Esophagus squamous epithelium (tissue), 5 donors: ENCODE measurements around the gene CD48. TPM values are rescaled to one million over a fixed set of nuclear protein-coding genes. Genes with fewer than 3 reads are reported as not detected.

Experiments used
- DNase-seq: peaks from one replicate; lab custom pipeline; 2025; lab: John Stamatoyannopoulos, UW
- H3K27ac ChIP-seq, 4 donors: fragments of 200-600 bp; sonication (generic); one replicate each; pipeline ENCODE4 v1.5.1; 2016 to 2019; ENCODE audit warnings: mild to moderate bottlenecking in 1 of 4
- H3K27me3 ChIP-seq, 4 donors: fragments of 200-600 bp; sonication (generic); 1 replicate in 3 of 4; 2 replicates in 1 of 4; pipeline versions ENCODE4 v1.5.1 to v1.6.0; 2017 to 2021; ENCODE audit warnings: antibody characterized with exemption in 1 of 4
- H3K36me3 ChIP-seq, 3 donors: fragments of 200-600 bp; sonication (generic); one replicate each; pipeline ENCODE4 v1.5.1; 2016 to 2019
- H3K4me1 ChIP-seq, 3 donors: fragments of 200-600 bp; sonication (generic); one replicate each; pipeline ENCODE4 v1.5.1; 2017 to 2019
- H3K4me3 ChIP-seq, 4 donors: fragments of 200-600 bp; sonication (generic); 1 replicate in 3 of 4; 2 replicates in 1 of 4; pipeline ENCODE4 v1.5.1; 2016 to 2019; ENCODE audit warnings: mild to moderate bottlenecking in 2 of 4, moderate library complexity in 1 of 4
- H3K9me3 ChIP-seq, 3 donors: fragments of 200-600 bp; sonication (generic); one replicate each; pipeline ENCODE4 v1.5.1; 2016 to 2019
- CTCF ChIP-seq, 6 experiments: fragments of 450-650 bp in 4 of 6; fragments of 200-600 bp in 2 of 6; sonication (generic) in 2 of 6; IDR thresholded peaks; one replicate each; pipeline ENCODE4 v1.5.1; 2016 to 2019; ENCODE audit warnings: antibody characterized with exemption in 6 of 6, mild to moderate bottlenecking in 4 of 6, moderate library complexity in 4 of 6
- POLR2A ChIP-seq, 4 donors: fragments of 450-650 bp; IDR thresholded peaks; one replicate each; pipeline ENCODE4 v1.6.1; 2017; ENCODE audit warnings: antibody characterized with exemption in 4 of 4, mild to moderate bottlenecking in 4 of 4, moderate library complexity in 3 of 4
- WGBS, 2 donors: methylation state at CpG; one replicate each; pipeline ENCODE4 v1.1.5; 2018; 5-methylcytosine and 5-hydroxymethylcytosine counted together
- intact Hi-C: fragments of 100-400 bp; cut with DNase I; formaldehyde crosslinking; loops from one replicate; pipeline ENCODE4 v1.15.0; 2022
- total RNA-seq, 4 donors: library from RNA; depleted of rRNA; stranded (reverse); fragments of >200 nt; gene quantifications; one replicate each; pipeline ENCODE4 v1.1.0, GENCODE V29; 2016
- donor health status: DM: yes; HTN: yes; CAD: no.

CD48 gene
- total RNA-seq, 4 donors from 2014 or later, result 1.1 to 13.7 (median 5.3) TPM

- 57 to 63% methylated on average over 15 to 17 of the region's 19 CpGs for WGBS, 2 donors
- intact Hi-C loops, result no loop called here
- peaks cover 0 to 23% (median 7%) of the 10 kb centered on the region in 3 donors for H3K4me1 ChIP-seq
- TF ChIP-seq POLR2A (IDR thresholded peaks at IDR 0.05), result no peak
- TF ChIP-seq CTCF (IDR thresholded peaks at IDR 0.05), result no peak
- H3K27me3 ChIP-seq, result no peaks in the 10 kb centered on the region
- H3K36me3 ChIP-seq, result no peaks in the 10 kb centered on the region
- no peak overlapping the region for H3K4me3 ChIP-seq
- DNase-seq, result no peak
- no peaks in the 10 kb centered on the region for H3K9me3 ChIP-seq
- peak overlapping the region in 2 of 4 donors; percentile 27 to 37 for H3K27ac ChIP-seq
Observed at GRCh38 chr1:160629286-160630210, 82.1 kb downstream of the CD48 start.

GRCh38 chr1:160628799-160629263, 82.8 kb downstream of the CD48 start:
- TF ChIP-seq POLR2A (IDR thresholded peaks at IDR 0.05), result no peak
- no peak for TF ChIP-seq CTCF (IDR thresholded peaks at IDR 0.05)
- Histone ChIP-seq H3K4me1 (peaks cover 0 to 23% (median 7%) of the 10 kb centered on the region in 3 donors), H3K27ac (peak overlapping the region in 1 of 4 donors; percentile 25), H3K27me3 (no peaks in the 10 kb centered on the region), H3K4me3 (no peak overlapping the region), H3K36me3 (no peaks in the 10 kb centered on the region), H3K9me3 (no peaks in the 10 kb centered on the region)
- intact Hi-C loops, result no loop called here
- WGBS, 2 donors, result 54 to 57% methylated on average over 8 of the region's 8 CpGs
- no peak for DNase-seq

Other genes starting within 250 kb of the CD48 start
- gene SLAMF6, start 188.6 kb downstream of the CD48 start, total RNA-seq, result 1 to 10 TPM; 1.2 to 5.0 (median 1.5) TPM
- 1 to 10 TPM in 3 of 4 donors, under 1 TPM in 1; 0.61 to 9.0 (median 2.4) TPM for gene CD84, start 132.3 kb downstream of the CD48 start, total RNA-seq
- gene SLAMF1, start 64.8 kb downstream of the CD48 start, total RNA-seq, result 1 to 10 TPM in 3 of 4 donors, not detected in 1; 1.1 to 2.2 (median 1.7) TPM
- gene SLAMF7, start 27.4 kb upstream of the CD48 start, total RNA-seq, result 1 to 10 TPM; 1.8 to 3.2 (median 2.3) TPM
- gene LY9, start 84.4 kb upstream of the CD48 start, total RNA-seq, result 1 to 10 TPM in 1 of 4 donors, under 1 TPM in 3; 0.26 to 3.2 (median 0.60) TPM
- gene CD244, start 151.1 kb upstream of the CD48 start, total RNA-seq, result 1 to 10 TPM in 1 of 4 donors, under 1 TPM in 3; 0.18 to 1.7 (median 0.56) TPM
- not detected for gene ITLN1, start 173.4 kb upstream of the CD48 start, total RNA-seq
- gene ITLN2, start 243.0 kb upstream of the CD48 start, total RNA-seq, result not detected